ENCODE measurements around the gene CUBN.

CUBN gene

GRCh38 chr10:16992611-16993119 is 136.9 kb downstream of the CUBN start:
- no peaks in the 10 kb centered on the region for H3K36me3 ChIP-seq (ENCODE audit: control insufficient read depth in 2 of 2, insufficient read depth in 1 of 2, low read length in 2 of 2)
- CTCF ChIA-PET, result interaction anchor here (0.6 to 1.4 kb wide), 2 partner anchors 20 to 27 kb away, joined by 3 to 4 read pairs; no protein-coding TSS in a partner anchor
- POLR2A ChIA-PET, result no interaction called here
- no peaks in the 10 kb centered on the region for H3K4me1 ChIP-seq (ENCODE audit: control insufficient read depth, insufficient read depth, low read length)
- H3K9me3 ChIP-seq (ENCODE audit: control insufficient read depth, insufficient read depth, low read depth, low read length), result no peaks in the 10 kb centered on the region
- TF ChIP-seq ZNF266 (tag by site-specific recombination; IDR thresholded peaks at IDR 0.05; ENCODE audit: low read depth), result no peak
- no peak for TF ChIP-seq MZF1 (tag by site-specific recombination; IDR thresholded peaks at IDR 0.05; ENCODE audit: borderline replicate concordance)
- no peak for TF ChIP-seq ZNF37A (tag by site-specific recombination; IDR thresholded peaks at IDR 0.05)
- TF ChIP-seq, protein P1, sequence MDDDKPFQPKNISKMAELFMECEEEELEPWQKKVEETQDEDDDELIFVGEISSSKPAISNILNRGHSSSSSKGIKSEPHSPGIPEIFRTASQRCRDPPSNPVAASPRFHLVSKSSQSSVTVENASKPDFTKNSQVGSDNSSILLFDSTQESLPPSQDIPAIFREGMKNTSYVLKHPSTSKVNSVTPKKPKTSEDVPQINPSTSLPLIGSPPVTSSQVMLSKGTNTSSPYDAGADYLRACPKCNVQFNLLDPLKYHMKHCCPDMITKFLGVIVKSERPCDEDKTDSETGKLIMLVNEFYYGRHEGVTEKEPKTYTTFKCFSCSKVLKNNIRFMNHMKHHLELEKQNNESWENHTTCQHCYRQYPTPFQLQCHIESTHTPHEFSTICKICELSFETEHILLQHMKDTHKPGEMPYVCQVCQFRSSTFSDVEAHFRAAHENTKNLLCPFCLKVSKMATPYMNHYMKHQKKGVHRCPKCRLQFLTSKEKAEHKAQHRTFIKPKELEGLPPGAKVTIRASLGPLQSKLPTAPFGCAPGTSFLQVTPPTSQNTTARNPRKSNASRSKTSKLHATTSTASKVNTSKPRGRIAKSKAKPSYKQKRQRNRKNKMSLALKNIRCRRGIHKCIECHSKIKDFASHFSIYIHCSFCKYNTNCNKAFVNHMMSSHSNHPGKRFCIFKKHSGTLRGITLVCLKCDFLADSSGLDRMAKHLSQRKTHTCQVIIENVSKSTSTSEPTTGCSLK (tag by site-specific recombination; IDR thresholded peaks at IDR 0.05), result no peak
- TF ChIP-seq ZFHX2 (tag by site-specific recombination; conservative IDR thresholded peaks at IDR 0.05), result no peak
- no peak for TF ChIP-seq GLIS2 (tag by site-specific recombination; IDR thresholded peaks at IDR 0.05)
- TF ChIP-seq ZNF837 (tag by site-specific recombination; IDR thresholded peaks at IDR 0.05), result no peak
- no peak for TF ChIP-seq ZBTB7A (tag by site-specific recombination; IDR thresholded peaks at IDR 0.05; ENCODE audit: low read depth)
- no peak for TF ChIP-seq ZNF175 (tag by site-specific recombination; IDR thresholded peaks at IDR 0.05)
- no peak for TF ChIP-seq ZBTB44 (tag by site-specific recombination; IDR thresholded peaks at IDR 0.05)
- TF ChIP-seq ZNF692 (tag by site-specific recombination; IDR thresholded peaks at IDR 0.05), result no peak
- TF ChIP-seq ZBTB49 (tag by site-specific recombination; IDR thresholded peaks at IDR 0.05; ENCODE audit: low read depth), result no peak
- TF ChIP-seq ZNF114 (tag by site-specific recombination; IDR thresholded peaks at IDR 0.05), result no peak
- TF ChIP-seq MYNN (tag by site-specific recombination; IDR thresholded peaks at IDR 0.05; ENCODE audit: borderline replicate concordance), result no peak
- no peak for TF ChIP-seq ZNF560 (tag by site-specific recombination; IDR thresholded peaks at IDR 0.05; ENCODE audit: borderline replicate concordance)
- TF ChIP-seq ZNF791 (tag by site-specific recombination; IDR thresholded peaks at IDR 0.05), result no peak
- no peak for TF ChIP-seq ZBTB48 (tag by site-specific recombination; IDR thresholded peaks at IDR 0.05)
- H3K4me3 ChIP-seq (ENCODE audit: low read depth, low read length), result no peak overlapping the region
- H3K27ac ChIP-seq (ENCODE audit: extremely low read depth, low read depth, low read length), result no peak overlapping the region

GRCh38 chr10:16991011-16991410 is 138.6 kb downstream of the CUBN start:
- ChIA-PET POLR2A (no interaction called here), CTCF (interaction anchor here (0.7 kb wide), 1 partner anchor 84 kb away, joined by 3 read pairs; no protein-coding TSS in a partner anchor)
- no peak overlapping the region for H3K27ac ChIP-seq (ENCODE audit: extremely low read depth, low read depth, low read length)
- no peaks in the 10 kb centered on the region for H3K9me3 ChIP-seq (ENCODE audit: control insufficient read depth, insufficient read depth, low read depth, low read length)
- no peaks in the 10 kb centered on the region for H3K4me1 ChIP-seq (ENCODE audit: control insufficient read depth, insufficient read depth, low read length)
- no peaks in the 10 kb centered on the region for H3K36me3 ChIP-seq (ENCODE audit: control insufficient read depth in 2 of 2, insufficient read depth in 1 of 2, low read length in 2 of 2)
- H3K4me3 ChIP-seq (ENCODE audit: low read depth, low read length), result no peak overlapping the region
- TF ChIP-seq ZNF112 (tag by site-specific recombination; IDR thresholded peaks at IDR 0.05) (no peak), ZNF843 (tag by site-specific recombination; IDR thresholded peaks at IDR 0.05) (no peak), ZFP37 (tag by site-specific recombination; IDR thresholded peaks at IDR 0.05) (no peak), ZNF223 (tag by site-specific recombination; IDR thresholded peaks at IDR 0.05) (no peak), ZNF214 (tag by site-specific recombination; IDR thresholded peaks at IDR 0.05; ENCODE audit: borderline replicate concordance) (no peak), RBAK (tag by site-specific recombination; IDR thresholded peaks at IDR 0.05) (no peak), ZNF221 (tag by site-specific recombination; IDR thresholded peaks at IDR 0.05; ENCODE audit: borderline replicate concordance) (no peak), YY2 (tag by site-specific recombination; IDR thresholded peaks at IDR 0.05) (no peak)
- TF ChIP-seq, protein P2, sequence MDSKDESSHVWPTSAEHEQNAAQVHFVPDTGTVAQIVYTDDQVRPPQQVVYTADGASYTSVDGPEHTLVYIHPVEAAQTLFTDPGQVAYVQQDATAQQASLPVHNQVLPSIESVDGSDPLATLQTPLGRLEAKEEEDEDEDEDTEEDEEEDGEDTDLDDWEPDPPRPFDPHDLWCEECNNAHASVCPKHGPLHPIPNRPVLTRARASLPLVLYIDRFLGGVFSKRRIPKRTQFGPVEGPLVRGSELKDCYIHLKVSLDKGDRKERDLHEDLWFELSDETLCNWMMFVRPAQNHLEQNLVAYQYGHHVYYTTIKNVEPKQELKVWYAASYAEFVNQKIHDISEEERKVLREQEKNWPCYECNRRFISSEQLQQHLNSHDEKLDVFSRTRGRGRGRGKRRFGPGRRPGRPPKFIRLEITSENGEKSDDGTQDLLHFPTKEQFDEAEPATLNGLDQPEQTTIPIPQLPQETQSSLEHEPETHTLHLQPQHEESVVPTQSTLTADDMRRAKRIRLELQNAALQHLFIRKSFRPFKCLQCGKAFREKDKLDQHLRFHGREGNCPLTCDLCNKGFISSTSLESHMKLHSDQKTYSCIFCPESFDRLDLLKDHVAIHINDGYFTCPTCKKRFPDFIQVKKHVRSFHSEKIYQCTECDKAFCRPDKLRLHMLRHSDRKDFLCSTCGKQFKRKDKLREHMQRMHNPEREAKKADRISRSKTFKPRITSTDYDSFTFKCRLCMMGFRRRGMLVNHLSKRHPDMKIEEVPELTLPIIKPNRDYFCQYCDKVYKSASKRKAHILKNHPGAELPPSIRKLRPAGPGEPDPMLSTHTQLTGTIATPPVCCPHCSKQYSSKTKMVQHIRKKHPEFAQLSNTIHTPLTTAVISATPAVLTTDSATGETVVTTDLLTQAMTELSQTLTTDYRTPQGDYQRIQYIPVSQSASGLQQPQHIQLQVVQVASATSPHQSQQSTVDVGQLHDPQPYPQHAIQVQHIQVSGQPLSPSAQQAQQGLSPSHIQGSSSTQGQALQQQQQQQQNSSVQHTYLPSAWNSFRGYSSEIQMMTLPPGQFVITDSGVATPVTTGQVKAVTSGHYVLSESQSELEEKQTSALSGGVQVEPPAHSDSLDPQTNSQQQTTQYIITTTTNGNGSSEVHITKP (tag by site-specific recombination; IDR thresholded peaks at IDR 0.05), result no peak
